GM08714 (cell line): ENCODE data around the gene CNGA1.
"Not testable (repeated sequence)": the region's sequence is repeated elsewhere in the genome, so short reads cannot be mapped to it uniquely, and the experiment has no call there.

Experiments
- H3K4me3 ChIP-seq: fragments of 200-500 bp; sonication (Bioruptor generic); 2 replicates; pipeline ENCODE4 v1.5.1; 2014; ENCODE audit warnings: mild to moderate bottlenecking, low read length, inconsistent platforms
- ZNF274 ChIP-seq: IDR thresholded peaks from 2 replicates; pipeline ENCODE4 v1.6.1; 2012; ENCODE audit warnings: mild to moderate bottlenecking, low read depth, low read length

CNGA1 gene

DNA sequence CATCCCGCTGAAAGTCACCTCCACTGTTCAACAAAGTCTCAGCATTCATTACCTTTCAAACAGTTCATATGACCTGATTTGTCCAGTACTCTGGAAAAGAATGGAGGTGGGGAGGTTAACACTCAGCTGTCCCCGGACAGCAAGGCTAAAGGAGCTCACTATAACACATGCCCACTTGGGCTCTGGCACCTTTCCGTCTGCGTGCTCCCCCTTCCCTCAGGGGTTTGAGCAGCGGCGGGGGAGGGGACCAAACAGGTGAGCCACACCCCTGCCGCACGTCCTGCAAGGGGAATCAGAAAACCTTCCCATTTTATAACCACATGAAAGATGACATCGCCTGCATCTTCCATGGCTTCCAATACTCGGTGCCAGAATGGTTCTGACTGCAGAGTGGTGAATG, 62.2 kb downstream of the CNGA1 start:
- no peak for TF ChIP-seq ZNF274
- H3K4me3 ChIP-seq, result no peak overlapping the region

- no peak overlapping the region for H3K4me3 ChIP-seq
Measured at GRCh38 chr4:47945930-47946726, 70.4 kb downstream of the CNGA1 start.

DNA sequence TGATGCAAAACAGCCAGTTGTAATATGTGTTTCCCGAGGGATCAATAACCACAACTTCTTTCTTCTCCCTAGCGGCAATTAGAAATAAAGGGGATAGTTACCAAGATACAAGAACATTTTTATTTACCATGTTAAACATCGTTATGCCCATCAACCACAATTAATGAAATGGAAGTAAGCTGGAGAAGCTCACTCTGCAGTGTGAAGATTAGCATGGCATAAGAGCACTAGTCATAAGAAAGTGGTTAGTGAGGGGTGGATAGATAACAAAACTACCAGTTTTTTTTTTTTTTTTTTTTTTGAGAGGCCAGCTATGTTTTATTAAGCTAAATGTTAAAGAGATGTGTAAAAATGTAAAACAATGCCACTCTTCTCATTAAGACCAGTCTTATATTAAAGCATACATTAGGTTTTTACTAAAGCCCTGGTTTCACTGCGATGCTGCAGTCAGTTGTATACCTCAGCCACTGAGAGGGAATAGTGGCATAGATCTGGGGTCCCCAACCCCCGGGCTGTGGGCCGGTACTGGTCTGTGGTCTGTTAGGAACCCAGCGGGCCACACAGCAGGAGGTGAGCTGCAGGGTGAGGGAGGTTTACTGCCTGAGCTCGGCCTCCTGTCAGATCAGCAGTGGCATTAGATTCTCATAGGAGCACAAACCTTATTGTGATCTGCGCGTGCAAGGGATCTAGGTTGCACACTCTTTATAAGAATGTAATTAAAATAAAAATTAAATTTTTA, 74.2 kb downstream of the CNGA1 start:
- H3K4me3 ChIP-seq, result no peak overlapping the region
- no peak for TF ChIP-seq ZNF274

More at GRCh38 chr4:47945930-47946726, 70.4 kb downstream of the CNGA1 start:
- no peak for TF ChIP-seq ZNF274

- TF ChIP-seq ZNF274, result no peak
Measured at GRCh38 chr4:47939456-47939855, 77.0 kb downstream of the CNGA1 start.

GRCh38 chr4:47936336-47936735, 80.1 kb downstream of the CNGA1 start:
- no peak overlapping the region for H3K4me3 ChIP-seq
- no peak for TF ChIP-seq ZNF274

More at GRCh38 chr4:47939456-47939855, 77.0 kb downstream of the CNGA1 start:
- H3K4me3 ChIP-seq, result no peak overlapping the region

DNA sequence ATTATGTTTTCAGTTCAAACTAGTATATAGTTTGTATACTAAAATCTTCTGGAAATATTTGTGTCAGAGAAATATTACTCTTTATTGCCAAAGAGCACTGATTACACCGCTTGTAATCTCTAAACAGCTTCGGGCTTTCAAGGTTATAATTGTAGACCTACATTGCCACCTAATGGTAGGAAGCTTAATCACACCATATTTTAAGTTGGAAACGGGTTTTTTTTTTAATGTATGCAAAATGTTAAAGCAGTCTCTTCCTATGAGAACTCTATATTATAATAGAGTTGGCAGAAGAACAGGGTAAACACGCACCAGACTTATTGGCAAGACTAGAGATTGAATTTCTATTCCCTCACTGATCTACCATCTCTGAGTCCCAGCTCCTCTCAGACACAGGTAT, 82.6 kb downstream of the CNGA1 start:
- no peak overlapping the region for H3K4me3 ChIP-seq

DNA sequence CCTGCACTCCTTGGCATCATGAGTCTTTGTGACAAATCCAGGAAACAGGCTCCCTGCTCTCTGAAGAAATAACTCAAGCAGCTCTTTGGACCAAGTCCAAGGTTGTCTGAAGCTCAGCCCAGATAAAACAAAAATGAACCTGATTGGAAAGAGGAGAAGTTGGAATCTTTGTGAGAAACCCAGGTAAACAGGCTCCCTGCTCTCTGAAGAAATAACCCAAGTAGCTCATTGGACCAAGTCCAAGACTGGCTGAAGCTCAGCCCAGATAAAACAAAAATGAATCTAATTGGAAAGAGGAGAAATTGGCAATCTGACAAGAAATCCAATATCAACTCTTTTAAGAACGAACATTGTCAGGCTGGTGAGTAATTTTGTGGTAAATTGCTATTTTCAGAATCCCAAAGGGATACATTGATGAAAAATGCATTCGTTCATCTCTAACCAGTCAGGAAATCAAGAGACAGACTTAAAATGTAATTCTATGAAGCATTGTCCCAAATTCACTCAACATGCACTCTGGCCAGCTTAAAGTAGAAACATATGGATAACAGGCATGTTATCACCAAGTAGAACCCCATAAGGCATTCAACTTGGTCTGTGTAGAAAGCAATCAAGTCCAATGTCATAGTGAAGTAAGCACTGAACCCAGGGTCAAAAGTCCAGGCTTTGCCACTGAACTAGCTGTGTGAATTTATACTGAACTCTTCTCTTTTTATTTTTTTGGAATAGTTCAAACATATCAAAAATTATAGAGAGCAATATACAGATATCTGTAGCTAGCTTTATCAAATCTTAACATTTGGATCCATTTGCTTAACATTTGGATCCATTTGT, 85.3 kb downstream of the CNGA1 start:
- H3K4me3 ChIP-seq, result no peak overlapping the region
- no peak for TF ChIP-seq ZNF274

More for the DNA sequence above, 82.6 kb downstream of the CNGA1 start:
- TF ChIP-seq ZNF274, result no peak

GRCh38 chr4:47929682-47930201, 86.7 kb downstream of the CNGA1 start:
- TF ChIP-seq ZNF274, result no peak

GRCh38 chr4:47926667-47927258, 89.7 kb downstream of the CNGA1 start:
- no peak for TF ChIP-seq ZNF274
- no peak overlapping the region for H3K4me3 ChIP-seq

More at GRCh38 chr4:47929682-47930201, 86.7 kb downstream of the CNGA1 start:
- H3K4me3 ChIP-seq, result no peak overlapping the region

GRCh38 chr4:47923261-47923608, 93.2 kb downstream of the CNGA1 start:
- H3K4me3 ChIP-seq, result not testable (repeated sequence)

DNA sequence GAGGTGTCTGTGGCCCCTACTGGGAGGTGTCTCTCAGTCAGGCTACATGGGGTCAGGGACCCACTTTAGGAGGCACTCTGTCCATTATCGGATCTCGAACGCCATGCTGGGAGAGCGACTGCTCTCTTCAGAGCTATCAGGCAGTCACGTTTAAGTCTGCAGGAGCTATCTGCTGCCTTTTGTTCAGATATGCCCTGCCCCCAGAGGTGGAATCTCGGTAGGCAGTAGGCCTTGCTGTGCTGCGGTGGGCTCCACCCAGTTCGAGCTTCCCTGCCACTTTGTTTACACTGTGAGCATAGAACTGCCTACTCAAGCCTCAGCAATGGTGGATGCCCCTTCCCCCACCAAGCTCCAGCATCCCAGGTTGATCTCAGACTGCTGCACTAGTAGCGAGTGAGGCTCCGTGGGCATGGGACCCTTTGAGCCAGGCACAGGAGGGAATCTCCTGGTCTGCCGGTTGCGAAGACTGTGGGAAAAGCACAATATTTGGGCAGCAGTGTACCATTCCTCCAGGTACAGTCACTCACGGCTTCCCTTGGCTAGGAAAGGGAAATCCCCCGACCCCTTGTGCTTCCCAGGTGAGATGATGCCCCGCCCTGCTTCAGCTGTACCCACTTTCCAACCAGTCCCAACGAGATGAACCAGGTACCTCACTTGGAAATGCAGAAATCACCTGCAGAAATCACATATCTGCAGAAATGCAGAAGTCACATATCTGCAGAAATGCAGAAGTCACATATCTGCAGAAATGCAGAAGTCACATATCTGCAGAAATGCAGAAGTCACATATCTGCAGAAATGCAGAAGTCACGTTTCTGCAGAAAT, 93.8 kb downstream of the CNGA1 start:
- not testable (repeated sequence) for H3K4me3 ChIP-seq

GRCh38 chr4:47917163-47917562, 99.3 kb downstream of the CNGA1 start:
- H3K4me3 ChIP-seq, result not testable (repeated sequence)

- no peak overlapping the region; the same call in 1 of the 2 replicates for H3K4me3 ChIP-seq
- TF ChIP-seq ZNF274, result no peak
Measured at GRCh38 chr4:47915378-47915777, 101.1 kb downstream of the CNGA1 start.
